ENCODE data around the gene FAM107B. TPM values are rescaled to one million over a fixed set of nuclear protein-coding genes. Genes with fewer than 3 reads are reported as not detected.
"Not testable (repeated sequence)": the region's sequence is repeated elsewhere in the genome, so short reads cannot be mapped to it uniquely, and the experiment has no call there.

Gene FAM107B
- total RNA-seq, 5 donors from 2014 or later (not counting 1 experiment from before 2014, with no cell fraction given): 175 to 298 (median 214) TPM

DNA sequence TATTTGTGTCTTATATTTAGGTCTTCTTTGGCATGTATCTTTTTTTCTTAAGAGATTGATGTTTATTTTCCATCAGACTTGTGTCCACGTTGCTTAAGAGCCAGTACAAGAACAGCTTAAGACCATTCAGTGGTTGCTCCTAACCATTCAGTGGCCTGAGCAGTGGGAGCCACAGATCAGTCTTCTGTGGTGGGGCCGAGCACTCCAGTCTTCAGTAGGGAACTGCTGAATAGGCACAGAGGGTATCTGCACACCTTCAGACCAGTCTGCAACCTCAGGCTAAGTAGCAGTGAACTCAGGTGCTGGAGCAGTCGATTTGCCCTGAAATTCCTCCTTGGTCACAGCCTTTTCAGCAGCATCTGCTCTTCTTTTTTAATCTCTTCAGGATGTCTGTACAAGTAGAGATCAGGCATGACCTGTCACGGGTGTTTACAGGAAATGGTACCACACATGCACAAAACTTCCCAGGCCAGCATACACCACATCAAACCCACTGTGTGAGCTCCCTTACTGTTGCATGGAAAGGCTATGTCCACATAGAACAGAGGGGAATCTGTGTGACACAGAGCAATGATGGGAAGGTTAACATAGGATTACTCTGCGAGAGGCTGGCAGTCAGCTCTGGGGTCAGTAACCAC, 51.5 kb downstream of the FAM107B start:
- Mint-ChIP-seq H3K4me1 (peaks cover 36 to 45% (median 45%) of the 10 kb centered on the region in 3 donors), H3K27me3 (no peaks in the 10 kb centered on the region), H3K4me3 (peak overlapping the region in 2 of 3 donors; percentile 11 to 72), H3K9me3 (peaks cover 0 to 6% (median 0%) of the 10 kb centered on the region in 3 donors), H3K27ac (peak overlapping the region; percentile 95 to 97), H3K36me3 (no peaks in the 10 kb centered on the region)
- POLR2A ChIA-PET: no interaction called here
- no peaks in the 10 kb centered on the region for H3K36me3 ChIP-seq (ENCODE audit: control insufficient read depth in 2 of 2, extremely low read depth in 1 of 2, insufficient read depth in 1 of 2, low read length in 1 of 2)
- H3K9me3 ChIP-seq: no peaks in the 10 kb centered on the region
- CTCF ChIA-PET: no interaction called here
- WGBS (ENCODE audit: insufficient coverage): 25% methylated on average over 4 of the region's 5 CpGs
- ATAC-seq (replicated peaks in 1 of 4) (peak; percentile 93 to 98 (median 98)), DNase-seq (peak; percentile 5 to 68 (median 27))
- H3K27ac ChIP-seq (ENCODE audit: low read length): peak overlapping the region; percentile 64
- H3K4me1 ChIP-seq (ENCODE audit: control insufficient read depth in 1 of 2, extremely low read depth in 1 of 2, insufficient read depth in 2 of 2, low read length in 2 of 2): peaks cover 21 to 27% of the 10 kb centered on the region in 2 experiments
- no peak overlapping the region for H3K4me3 ChIP-seq (ENCODE audit: control insufficient read depth in 1 of 2, extremely low read depth in 1 of 2, low read length in 1 of 2)
- no peaks in the 10 kb centered on the region for H3K27me3 ChIP-seq (replicated peaks in 1 of 2; ENCODE audit: control insufficient read depth in 2 of 2, extremely low read depth in 1 of 2, insufficient read depth in 2 of 2, low read length in 1 of 2)

- Mint-ChIP-seq H3K4me1 (peaks cover 6 to 20% (median 11%) of the 10 kb centered on the region in 3 donors), H3K4me3 (no peak overlapping the region), H3K27me3 (no peaks in the 10 kb centered on the region), H3K9me3 (no peaks in the 10 kb centered on the region), H3K36me3 (no peaks in the 10 kb centered on the region), H3K27ac (no peak overlapping the region)
- ChIA-PET POLR2A (no interaction called here), CTCF (no interaction called here)
- 81% methylated on average over 2 of the region's 5 CpGs for WGBS (ENCODE audit: insufficient coverage)
- Histone ChIP-seq H3K27me3 (replicated peaks in 1 of 2; ENCODE audit: control insufficient read depth in 2 of 2, extremely low read depth in 1 of 2, insufficient read depth in 2 of 2, low read length in 1 of 2) (no peaks in the 10 kb centered on the region), H3K4me3 (ENCODE audit: control insufficient read depth in 1 of 2, extremely low read depth in 1 of 2, low read length in 1 of 2) (no peak overlapping the region), H3K27ac (ENCODE audit: low read length) (no peak overlapping the region), H3K9me3 (no peaks in the 10 kb centered on the region), H3K36me3 (ENCODE audit: control insufficient read depth in 2 of 2, extremely low read depth in 1 of 2, insufficient read depth in 1 of 2, low read length in 1 of 2) (no peaks in the 10 kb centered on the region), H3K4me1 (ENCODE audit: control insufficient read depth in 1 of 2, extremely low read depth in 1 of 2, insufficient read depth in 2 of 2, low read length in 2 of 2) (peaks cover 0 to 2% of the 10 kb centered on the region in 2 experiments)
- DNase-seq (no peak), ATAC-seq (replicated peaks in 1 of 4) (no peak)
These were observed 57.1 kb downstream of the FAM107B start for GRCh38 chr10:14717552-14717951.

- H3K36me3 Mint-ChIP-seq: no peaks in the 10 kb centered on the region
- ChIA-PET POLR2A (no interaction called here), CTCF (no interaction called here)
- Histone ChIP-seq H3K4me1 (ENCODE audit: control insufficient read depth in 1 of 2, extremely low read depth in 1 of 2, insufficient read depth in 2 of 2, low read length in 2 of 2) (no peaks in the 10 kb centered on the region), H3K9me3 (no peaks in the 10 kb centered on the region), H3K36me3 (ENCODE audit: control insufficient read depth in 2 of 2, extremely low read depth in 1 of 2, insufficient read depth in 1 of 2, low read length in 1 of 2) (no peaks in the 10 kb centered on the region), H3K27ac (ENCODE audit: low read length) (no peak overlapping the region), H3K27me3 (replicated peaks in 1 of 2; ENCODE audit: control insufficient read depth in 2 of 2, extremely low read depth in 1 of 2, insufficient read depth in 2 of 2, low read length in 1 of 2) (no peaks in the 10 kb centered on the region), H3K4me3 (ENCODE audit: control insufficient read depth in 1 of 2, extremely low read depth in 1 of 2, low read length in 1 of 2) (no peak overlapping the region)
- H3K27ac Mint-ChIP-seq: no peak overlapping the region
- ATAC-seq (replicated peaks in 1 of 4) (no peak), DNase-seq (no peak)
- no peak overlapping the region for H3K4me3 Mint-ChIP-seq
- no CpG with 5 or more reads among the region's 5 CpGs for WGBS (ENCODE audit: insufficient coverage)
- no peaks in the 10 kb centered on the region for H3K9me3 Mint-ChIP-seq
- peaks cover 0 to 10% (median 2%) of the 10 kb centered on the region in 3 donors for H3K4me1 Mint-ChIP-seq
- H3K27me3 Mint-ChIP-seq: no peaks in the 10 kb centered on the region
These were observed 61.7 kb downstream of the FAM107B start for GRCh38 chr10:14712991-14713424.

DNA sequence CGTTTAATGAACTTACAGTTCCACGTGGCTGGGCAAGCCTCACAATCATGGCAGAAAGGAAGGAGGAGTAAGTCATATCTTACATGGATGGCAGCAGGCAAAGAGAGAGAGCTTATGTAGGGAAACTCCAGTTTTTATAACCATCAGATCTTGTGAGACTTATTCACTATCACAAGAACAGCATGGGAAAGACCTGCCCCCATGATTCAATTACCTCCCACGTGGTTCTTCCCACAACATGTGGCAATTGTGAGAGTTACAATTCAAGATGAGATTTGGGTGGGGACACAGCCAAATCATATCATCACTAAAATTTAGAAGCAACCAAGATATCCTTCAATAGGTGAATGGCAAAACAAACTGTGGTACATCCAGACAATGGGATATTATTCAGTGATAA, 65.4 kb downstream of the FAM107B start:
- H3K27ac ChIP-seq (ENCODE audit: low read length); H3K27ac Mint-ChIP-seq; H3K36me3 ChIP-seq (ENCODE audit: control insufficient read depth in 2 of 2, extremely low read depth in 1 of 2, insufficient read depth in 1 of 2, low read length in 1 of 2); ATAC-seq (replicated peaks in 1 of 4); DNase-seq; H3K36me3 Mint-ChIP-seq; H3K27me3 Mint-ChIP-seq; H3K9me3 Mint-ChIP-seq; H3K4me3 ChIP-seq (ENCODE audit: control insufficient read depth in 1 of 2, extremely low read depth in 1 of 2, low read length in 1 of 2); H3K9me3 ChIP-seq; H3K4me1 Mint-ChIP-seq; POLR2A ChIA-PET; H3K4me1 ChIP-seq (ENCODE audit: control insufficient read depth in 1 of 2, extremely low read depth in 1 of 2, insufficient read depth in 2 of 2, low read length in 2 of 2); H3K4me3 Mint-ChIP-seq; H3K27me3 ChIP-seq (replicated peaks in 1 of 2; ENCODE audit: control insufficient read depth in 2 of 2, extremely low read depth in 1 of 2, insufficient read depth in 2 of 2, low read length in 1 of 2): not testable (repeated sequence)
- CTCF ChIA-PET: interaction anchor here in 1 of 2 donors (0.7 kb wide), 1 partner anchor 25 kb away, joined by 4 read pairs; no protein-coding TSS in a partner anchor
- 100% methylated on average over 2 of the region's 3 CpGs for WGBS (ENCODE audit: insufficient coverage)

- no peak overlapping the region for H3K4me3 Mint-ChIP-seq
- H3K27me3 ChIP-seq (replicated peaks in 1 of 2; ENCODE audit: control insufficient read depth in 2 of 2, extremely low read depth in 1 of 2, insufficient read depth in 2 of 2, low read length in 1 of 2): no peaks in the 10 kb centered on the region
- POLR2A ChIA-PET: no interaction called here
- no peaks in the 10 kb centered on the region for H3K9me3 ChIP-seq
- no peak overlapping the region for H3K27ac Mint-ChIP-seq
- no peaks in the 10 kb centered on the region for H3K4me1 ChIP-seq (ENCODE audit: control insufficient read depth in 1 of 2, extremely low read depth in 1 of 2, insufficient read depth in 2 of 2, low read length in 2 of 2)
- H3K27ac ChIP-seq (ENCODE audit: low read length): no peak overlapping the region
- ATAC-seq (replicated peaks in 1 of 4) (no peak), DNase-seq (no peak)
- H3K9me3 Mint-ChIP-seq: no peaks in the 10 kb centered on the region
- CTCF ChIA-PET: no interaction called here
- no peak overlapping the region for H3K4me3 ChIP-seq (ENCODE audit: control insufficient read depth in 1 of 2, extremely low read depth in 1 of 2, low read length in 1 of 2)
- H3K36me3 ChIP-seq (ENCODE audit: control insufficient read depth in 2 of 2, extremely low read depth in 1 of 2, insufficient read depth in 1 of 2, low read length in 1 of 2): no peaks in the 10 kb centered on the region
- WGBS (ENCODE audit: insufficient coverage): 100% methylated on average over 1 of the region's 4 CpGs
- H3K36me3 Mint-ChIP-seq: no peaks in the 10 kb centered on the region
- peaks cover 0 to 2% (median 0%) of the 10 kb centered on the region in 3 donors for H3K4me1 Mint-ChIP-seq
- H3K27me3 Mint-ChIP-seq: no peaks in the 10 kb centered on the region
These were observed 67.2 kb downstream of the FAM107B start for GRCh38 chr10:14707481-14707880.

DNA sequence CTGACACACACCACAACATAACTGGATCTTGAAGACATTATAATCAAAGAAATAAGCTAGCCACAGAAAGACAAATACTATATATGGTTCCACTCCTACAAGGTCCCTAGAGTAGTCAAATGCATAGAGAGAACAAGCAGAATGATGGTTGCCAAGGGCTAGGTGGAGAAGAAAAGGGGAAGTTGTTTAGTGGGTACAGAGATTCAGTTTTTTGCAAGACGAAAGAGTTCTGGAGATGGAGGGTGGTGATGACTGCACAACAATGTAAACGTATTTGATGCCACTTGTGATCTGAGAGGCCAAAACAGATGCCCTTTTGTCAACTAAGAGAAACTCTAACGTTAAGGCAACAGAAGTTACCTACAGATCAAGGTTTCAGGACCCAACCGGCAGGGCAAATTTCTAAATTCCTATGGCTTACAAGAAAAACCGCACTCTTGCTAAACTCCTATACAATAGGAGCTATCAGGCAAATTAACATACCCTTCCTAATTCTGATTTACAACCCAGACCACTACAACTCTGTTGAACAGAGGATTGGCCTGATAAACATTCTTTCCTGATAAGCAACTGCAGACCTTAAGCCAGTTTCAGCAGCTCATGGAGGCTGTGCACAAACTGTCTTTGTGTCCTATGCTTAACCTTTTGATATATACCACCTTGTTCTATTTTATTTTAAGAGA, 69.0 kb downstream of the FAM107B start:
- no peaks in the 10 kb centered on the region for H3K27me3 ChIP-seq (replicated peaks in 1 of 2; ENCODE audit: control insufficient read depth in 2 of 2, extremely low read depth in 1 of 2, insufficient read depth in 2 of 2, low read length in 1 of 2)
- no peak for DNase-seq
- no peak for ATAC-seq (replicated peaks in 1 of 4)
- no peaks in the 10 kb centered on the region for H3K4me1 Mint-ChIP-seq
- H3K9me3 Mint-ChIP-seq: no peaks in the 10 kb centered on the region
- WGBS (ENCODE audit: insufficient coverage): 79% methylated on average over 5 of the region's 5 CpGs
- H3K27ac Mint-ChIP-seq: no peak overlapping the region
- no peaks in the 10 kb centered on the region for H3K36me3 Mint-ChIP-seq
- no peak overlapping the region for H3K27ac ChIP-seq (ENCODE audit: low read length)
- no peak overlapping the region for H3K4me3 Mint-ChIP-seq
- H3K36me3 ChIP-seq (ENCODE audit: control insufficient read depth in 2 of 2, extremely low read depth in 1 of 2, insufficient read depth in 1 of 2, low read length in 1 of 2): no peaks in the 10 kb centered on the region
- H3K9me3 ChIP-seq: no peaks in the 10 kb centered on the region
- no peaks in the 10 kb centered on the region for H3K4me1 ChIP-seq (ENCODE audit: control insufficient read depth in 1 of 2, extremely low read depth in 1 of 2, insufficient read depth in 2 of 2, low read length in 2 of 2)
- no peaks in the 10 kb centered on the region for H3K27me3 Mint-ChIP-seq
- CTCF ChIA-PET: no interaction called here
- POLR2A ChIA-PET: interaction anchor here (0.5 to 0.6 kb wide), 2 partner anchors 10 to 281 kb away, joined by 3 to 4 read pairs; no protein-coding TSS in a partner anchor
- H3K4me3 ChIP-seq (ENCODE audit: control insufficient read depth in 1 of 2, extremely low read depth in 1 of 2, low read length in 1 of 2): no peak overlapping the region

Measured in T-cell (primary cell).